Activated T-cell treated with anti-CD3 and anti-CD28 coated beads, Interleukin-2, amount 50 U/mL, for 72 hours (primary cell): ENCODE results near the gene TFEB. TPM values are rescaled to one million over a fixed set of nuclear protein-coding genes. Genes with fewer than 3 reads are reported as not detected.
A peak's percentile ranks its signal among the peaks of the same experiment; 100 is the strongest.

Source experiments
- ATAC-seq, 2 donors: fragments of 150-1000 bp; cut with Tn5 transposase; replicated peaks in 1 of 2; 2 replicates each; pipeline ENCODE4 v1.10.0; 2021; ENCODE audit warnings: moderate library complexity in 2 of 2, mild to moderate bottlenecking in 1 of 2
- DNase-seq, 2 donors: peaks; one replicate each; pipeline ENCODE4 v3.0.0; 2021 to 2022; ENCODE audit warnings: mixed read lengths in 1 of 2
- H3K27ac Mint-ChIP-seq: one replicate; pipeline ENCODE4 v1.8.0; 2022; ENCODE audit warnings: mild to moderate bottlenecking, moderate library complexity, mixed read lengths
- H3K27me3 Mint-ChIP-seq: one replicate; pipeline ENCODE4 v1.8.0; 2022; ENCODE audit warnings: low read depth, mixed read lengths
- H3K36me3 Mint-ChIP-seq, 2 donors: one replicate each; pipeline ENCODE4 v1.8.0; 2022; ENCODE audit warnings: mixed read lengths in 2 of 2, mild to moderate bottlenecking in 1 of 2; ENCODE audit not compliant: insufficient read depth in 2 of 2
- H3K4me1 Mint-ChIP-seq: one replicate; pipeline ENCODE4 v1.8.0; 2022; ENCODE audit warnings: low read depth, mixed read lengths
- H3K4me3 Mint-ChIP-seq, 2 donors: one replicate each; pipeline ENCODE4 v1.8.0; 2022; ENCODE audit warnings: mild to moderate bottlenecking in 2 of 2, mixed read lengths in 2 of 2, moderate library complexity in 2 of 2
- H3K9me3 Mint-ChIP-seq, 2 donors: one replicate each; pipeline ENCODE4 v1.8.0; 2022; ENCODE audit warnings: mixed read lengths in 2 of 2
- total RNA-seq, 2 donors: library from RNA; stranded (reverse); gene quantifications; one replicate each; pipeline ENCODE4 v1.2.3, GENCODE V29; 2022

Gene TFEB
- total RNA-seq: 10 to 100 TPM; 15.3 to 17.5 TPM

DNA sequence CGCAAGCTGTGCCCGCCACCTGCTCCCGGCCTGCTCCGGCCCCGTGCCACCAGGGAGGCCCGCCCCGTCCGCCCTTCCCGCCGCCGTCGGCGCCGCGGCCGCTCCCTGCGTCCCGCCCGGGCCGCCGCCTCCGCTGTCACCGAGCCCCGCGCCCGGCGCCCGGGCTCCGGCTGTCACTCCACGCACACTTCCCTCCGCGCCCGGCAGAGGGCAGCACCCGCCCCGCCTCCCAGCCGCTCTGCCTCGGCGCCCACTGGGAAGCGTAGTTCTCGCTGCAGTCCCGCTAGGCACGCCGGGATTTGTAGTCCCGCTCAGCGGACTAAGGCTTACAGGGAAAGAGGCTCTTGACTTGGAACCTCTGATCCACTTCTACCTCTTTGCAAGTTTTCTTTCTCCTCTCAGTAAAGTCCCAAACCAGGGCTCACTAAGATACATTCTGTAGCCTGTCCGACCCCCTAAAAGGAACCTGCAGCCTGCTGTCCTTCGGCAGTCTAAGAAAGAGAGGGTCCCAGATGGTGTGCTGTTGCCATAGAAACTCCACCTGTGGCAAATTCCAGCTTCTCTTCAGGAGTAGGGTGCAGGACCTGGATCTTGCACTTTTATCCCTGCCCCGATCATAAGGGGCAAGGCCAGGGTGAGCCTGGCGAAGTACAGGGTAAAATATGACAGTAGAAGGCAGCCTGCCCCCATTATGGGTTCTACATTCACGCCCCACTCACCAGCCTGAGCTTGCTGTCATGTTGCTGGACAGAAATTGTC lies at the start of gene TFEB:
Gene TFEB (minus strand): TSS at position 182 of the 759 bp plus-strand sequence. CDS start 44,395 bp downstream, outside the sequence.
- no peaks in the 10 kb centered on the region for H3K36me3 Mint-ChIP-seq
- no peak within 1 kb of the TSS for H3K27ac Mint-ChIP-seq
- no peaks in the 10 kb centered on the region for H3K9me3 Mint-ChIP-seq
- H3K4me3 Mint-ChIP-seq: peak within 1 kb of the TSS; percentile 72 to 86
- peaks cover 40% of the 10 kb centered on the region for H3K4me1 Mint-ChIP-seq
- H3K27me3 Mint-ChIP-seq: no peaks in the 10 kb centered on the region
- ATAC-seq: peak; percentile 72 to 73
- peak; percentile 94 to 98 for DNase-seq

DNA sequence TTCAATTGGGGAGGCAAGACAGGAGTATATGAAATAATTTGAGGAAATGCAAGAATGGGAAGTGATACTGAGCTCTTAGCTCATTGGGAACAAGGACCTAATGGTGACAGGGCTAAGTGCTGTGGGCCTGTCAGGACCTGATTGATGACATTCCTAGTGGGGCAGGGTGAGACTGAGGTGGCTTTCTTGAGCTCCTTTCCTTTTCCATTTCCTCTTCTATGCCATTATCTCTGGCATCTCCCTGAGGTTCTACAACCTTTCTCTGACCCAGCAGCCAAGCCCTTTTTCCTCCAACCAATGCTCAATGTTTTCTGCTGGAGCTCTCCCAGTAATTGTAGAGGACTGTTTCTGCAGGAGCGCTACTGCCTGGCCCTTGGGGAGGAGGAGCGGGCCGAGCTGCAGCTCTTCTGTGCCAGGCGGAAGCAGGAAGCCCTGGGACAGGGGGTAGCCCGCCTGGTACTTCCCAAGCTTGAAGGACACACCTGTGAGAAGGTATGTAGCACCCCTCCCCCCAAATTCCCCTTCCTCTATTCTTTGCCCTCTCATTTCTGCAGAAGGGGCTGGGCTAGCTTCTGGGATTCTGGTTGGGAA lies 49.3 kb upstream of the TFEB start:
- no peaks in the 10 kb centered on the region for H3K9me3 Mint-ChIP-seq
- no peak for DNase-seq
- peaks cover 0 to 5% of the 10 kb centered on the region in 2 donors for H3K36me3 Mint-ChIP-seq
- peaks cover 22% of the 10 kb centered on the region for H3K4me1 Mint-ChIP-seq
- no peak overlapping the region for H3K27ac Mint-ChIP-seq
- peak overlapping the region; percentile 39 to 98 for H3K4me3 Mint-ChIP-seq
- ATAC-seq: no peak
- peaks cover 14% of the 10 kb centered on the region for H3K27me3 Mint-ChIP-seq

DNA sequence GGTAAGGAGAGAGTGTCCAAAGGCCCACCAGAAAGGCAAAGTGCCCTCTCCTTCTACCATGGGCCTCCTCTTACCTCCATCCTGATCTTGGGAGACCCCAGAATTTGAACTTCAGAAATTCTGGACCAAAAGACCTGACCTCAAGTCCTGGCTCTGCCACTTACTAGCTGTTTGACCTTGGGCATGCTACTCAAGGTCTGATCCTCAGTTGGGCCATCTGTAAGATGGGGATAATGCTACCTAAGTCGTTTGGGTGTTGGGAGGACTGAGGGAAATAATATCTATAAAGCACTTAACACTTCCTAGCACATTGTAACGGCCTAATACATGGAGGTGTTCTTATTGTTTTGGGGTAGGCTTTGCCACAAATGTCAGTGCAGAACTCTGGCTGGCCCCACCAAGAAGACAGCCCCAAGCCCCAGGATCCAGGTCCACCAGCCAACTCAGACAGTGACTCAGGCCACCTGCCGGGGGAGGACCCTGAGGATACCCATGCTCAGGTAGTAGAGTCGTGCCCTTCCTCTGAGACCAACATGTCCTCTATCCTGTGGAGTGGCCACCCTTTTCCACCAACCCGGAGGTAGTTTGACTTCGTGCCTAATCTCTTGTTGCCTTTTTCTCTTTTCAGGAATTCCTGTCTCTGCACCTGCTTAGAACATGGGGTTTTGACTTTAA lies 47.8 kb upstream of the TFEB start:
- Mint-ChIP-seq H3K9me3 (no peaks in the 10 kb centered on the region), H3K4me3 (no peak overlapping the region), H3K27me3 (peaks cover 14% of the 10 kb centered on the region), H3K36me3 (peaks cover 0 to 4% of the 10 kb centered on the region in 2 donors), H3K27ac (no peak overlapping the region), H3K4me1 (peaks cover 20% of the 10 kb centered on the region)
- no peak for ATAC-seq
- no peak for DNase-seq

- no peak overlapping the region for H3K27ac Mint-ChIP-seq
- H3K4me1 Mint-ChIP-seq: peaks cover 20% of the 10 kb centered on the region
- DNase-seq: no peak
- H3K27me3 Mint-ChIP-seq: peaks cover 14% of the 10 kb centered on the region
- no peaks in the 10 kb centered on the region for H3K9me3 Mint-ChIP-seq
- peak overlapping the region; percentile 58 to 77 for H3K4me3 Mint-ChIP-seq
- H3K36me3 Mint-ChIP-seq: peaks cover 0 to 2% of the 10 kb centered on the region in 2 donors
- ATAC-seq: no peak
These were observed 45.9 kb upstream of the TFEB start for GRCh38 chr6:41781366-41781730.

GRCh38 chr6:41780551-41781365 lies 45.4 kb upstream of the TFEB start, which contains the start of gene PRICKLE4:
PRICKLE4 (plus strand) TSS chr6:41780782; CDS start chr6:41783474, 2,692 bp downstream.
- peak in 1 of 2 donors; percentile 14 for ATAC-seq
- Mint-ChIP-seq H3K27ac (peak within 1 kb of the TSS; percentile 80), H3K4me3 (peak within 1 kb of the TSS; percentile 92 to 94), H3K4me1 (peaks cover 17% of the 10 kb centered on the region), H3K9me3 (no peaks in the 10 kb centered on the region), H3K36me3 (peaks cover 0 to 2% of the 10 kb centered on the region in 2 donors), H3K27me3 (peaks cover 14% of the 10 kb centered on the region)
- peak in 1 of 2 donors; percentile 17 for DNase-seq

- peaks cover 0 to 2% of the 10 kb centered on the region in 2 donors for H3K36me3 Mint-ChIP-seq
- peaks cover 15% of the 10 kb centered on the region for H3K4me1 Mint-ChIP-seq
- H3K27ac Mint-ChIP-seq: peak within 1 kb of the TSS; percentile 80
- ATAC-seq: peak; percentile 94 to 95
- H3K27me3 Mint-ChIP-seq: peaks cover 14% of the 10 kb centered on the region
- peak; percentile 100 for DNase-seq
- peak within 1 kb of the TSS; percentile 92 to 95 for H3K4me3 Mint-ChIP-seq
- no peaks in the 10 kb centered on the region for H3K9me3 Mint-ChIP-seq
These were observed 44.6 kb upstream of the TFEB start, which contains the start of gene FRS3 for GRCh38 chr6:41779788-41780550. FRS3 (minus strand) TSS chr6:41779900; CDS start chr6:41776987, 2,913 bp downstream.

- H3K4me3 Mint-ChIP-seq: peak overlapping the region; percentile 85 to 95
These were observed 43.9 kb upstream of the TFEB start for GRCh38 chr6:41779336-41779735.

DNA sequence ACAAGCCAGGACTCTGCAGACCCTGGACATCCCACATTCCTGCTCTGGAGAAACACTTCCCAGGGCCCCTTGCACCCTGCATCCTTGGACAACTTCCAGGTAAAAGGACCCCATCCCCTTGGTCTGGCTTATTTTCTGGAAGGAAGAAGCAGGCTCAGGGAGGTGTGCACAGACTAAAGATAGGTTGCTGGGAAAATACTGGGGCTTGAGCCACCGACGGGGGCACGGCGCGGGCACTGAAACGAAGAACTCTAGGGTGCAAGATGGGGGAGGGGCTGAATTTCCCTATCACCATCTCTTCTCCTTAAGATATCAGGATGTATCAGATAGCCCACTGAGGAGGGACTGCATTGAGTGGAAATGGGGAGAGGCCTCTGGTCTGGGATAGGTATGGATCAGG lies 43.5 kb upstream of the TFEB start:
- Mint-ChIP-seq H3K27ac (peak overlapping the region; percentile 23), H3K4me1 (peaks cover 15% of the 10 kb centered on the region), H3K4me3 (peak overlapping the region; percentile 85 to 95), H3K27me3 (peaks cover 14% of the 10 kb centered on the region), H3K36me3 (peaks cover 0 to 4% of the 10 kb centered on the region in 2 donors), H3K9me3 (no peaks in the 10 kb centered on the region)
- DNase-seq: no peak
- no peak for ATAC-seq

More at GRCh38 chr6:41779336-41779735, 43.9 kb upstream of the TFEB start:
- Mint-ChIP-seq H3K27me3 (peaks cover 14% of the 10 kb centered on the region), H3K36me3 (peaks cover 0 to 4% of the 10 kb centered on the region in 2 donors), H3K27ac (peak overlapping the region; percentile 23), H3K4me1 (peaks cover 15% of the 10 kb centered on the region), H3K9me3 (no peaks in the 10 kb centered on the region)
- ATAC-seq (no peak), DNase-seq (no peak)

- Mint-ChIP-seq H3K27ac (no peak overlapping the region), H3K27me3 (peaks cover 14% of the 10 kb centered on the region), H3K36me3 (peaks cover 0 to 4% of the 10 kb centered on the region in 2 donors), H3K4me1 (peaks cover 15% of the 10 kb centered on the region), H3K9me3 (no peaks in the 10 kb centered on the region), H3K4me3 (no peak overlapping the region)
- DNase-seq (no peak), ATAC-seq (no peak)
These were observed 42.3 kb upstream of the TFEB start for GRCh38 chr6:41777551-41778285.

DNA sequence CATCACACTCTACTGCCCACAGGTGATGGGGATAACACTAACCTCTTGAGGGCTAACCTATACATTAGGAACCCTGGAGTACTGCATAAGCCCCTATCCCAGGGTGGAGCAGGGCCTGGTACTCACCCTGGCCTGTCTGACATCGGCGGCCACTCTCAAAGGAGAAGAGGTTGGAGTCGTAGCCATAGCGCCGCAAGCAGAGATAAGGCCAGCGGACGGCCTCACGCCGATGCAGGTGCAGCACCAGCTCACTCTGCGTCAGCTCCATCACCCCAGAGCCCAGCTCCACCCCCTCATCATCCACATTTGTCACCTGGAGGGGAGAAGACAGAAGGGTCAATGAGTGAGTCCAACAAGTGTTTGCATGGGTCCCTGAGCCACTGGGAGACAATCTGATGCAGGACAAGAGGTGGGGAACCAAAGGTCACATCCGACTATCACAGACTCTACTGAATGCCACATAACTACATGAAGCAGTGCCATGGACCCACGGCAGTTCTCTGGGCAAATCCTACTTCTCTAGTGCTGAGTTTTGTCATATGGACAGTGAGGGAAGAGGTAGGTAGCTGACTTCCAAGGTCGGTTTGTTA lies 40.0 kb upstream of the TFEB start:
- peaks cover 8% of the 10 kb centered on the region for H3K4me1 Mint-ChIP-seq
- H3K9me3 Mint-ChIP-seq: no peaks in the 10 kb centered on the region
- no peaks in the 10 kb centered on the region for H3K27me3 Mint-ChIP-seq
- ATAC-seq (no peak), DNase-seq (no peak)
- no peak overlapping the region for H3K27ac Mint-ChIP-seq
- peaks cover 0 to 4% of the 10 kb centered on the region in 2 donors for H3K36me3 Mint-ChIP-seq
- no peak overlapping the region for H3K4me3 Mint-ChIP-seq

DNA sequence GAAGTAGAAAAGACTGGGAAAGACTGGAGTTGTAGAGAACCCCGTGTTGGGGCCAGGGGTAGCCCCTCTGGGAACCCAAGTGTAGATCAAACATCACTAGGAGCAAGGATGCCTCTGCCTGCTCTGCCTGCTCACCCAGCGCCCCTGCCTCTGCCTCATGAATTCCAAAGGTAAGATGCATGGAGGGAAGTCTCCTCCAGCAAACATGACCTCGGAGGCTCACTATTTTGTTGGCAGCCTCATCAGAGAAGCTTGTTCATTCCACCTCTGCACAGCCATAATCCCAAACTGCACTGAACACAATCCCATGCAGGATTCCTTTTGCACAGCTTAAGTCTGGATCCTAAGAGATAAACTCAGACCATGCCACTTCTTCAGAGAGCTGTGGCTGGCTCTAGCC lies 39.4 kb upstream of the TFEB start:
- Mint-ChIP-seq H3K4me1 (peaks cover 8% of the 10 kb centered on the region), H3K36me3 (peaks cover 0 to 4% of the 10 kb centered on the region in 2 donors), H3K27ac (no peak overlapping the region), H3K9me3 (no peaks in the 10 kb centered on the region), H3K27me3 (no peaks in the 10 kb centered on the region), H3K4me3 (no peak overlapping the region)
- DNase-seq (no peak), ATAC-seq (no peak)
